Trophoblast cell (in vitro differentiated cells and primary cell): ENCODE results near the gene SLC35F4.

Experiments used
- DNase-seq, 2 donors: peaks; one replicate each; pipeline ENCODE4 v3.0.0-alpha.2; 2016
- H2AFZ ChIP-seq: 2 replicates; pipeline ENCODE4 v1.6.1; 2013; ENCODE audit warnings: low read length, moderate library complexity, mild to moderate bottlenecking; ENCODE audit not compliant: insufficient read depth, poor library complexity
- H2AK5ac ChIP-seq: 2 replicates; pipeline ENCODE4 v1.6.1; 2013; ENCODE audit warnings: mild to moderate bottlenecking, low read length
- H2BK120ac ChIP-seq: 2 replicates; pipeline ENCODE4 v1.6.1; 2013; ENCODE audit warnings: low read length, mild to moderate bottlenecking, moderate library complexity; ENCODE audit not compliant: insufficient read depth, poor library complexity
- H2BK12ac ChIP-seq: 2 replicates; pipeline ENCODE4 v1.6.1; 2013; ENCODE audit warnings: mild to moderate bottlenecking, low read length, moderate library complexity
- H2BK5ac ChIP-seq: 2 replicates; pipeline ENCODE4 v1.6.1; 2013; ENCODE audit warnings: low read length, low read depth, moderate library complexity, mild to moderate bottlenecking; ENCODE audit not compliant: poor library complexity
- H3K14ac ChIP-seq: 2 replicates; pipeline ENCODE4 v1.6.1; 2013; ENCODE audit warnings: mild to moderate bottlenecking, low read length
- H3K18ac ChIP-seq: 2 replicates; pipeline ENCODE4 v1.6.1; 2013; ENCODE audit warnings: mild to moderate bottlenecking, low read length
- H3K23ac ChIP-seq: 2 replicates; pipeline ENCODE4 v1.6.1; 2013; ENCODE audit warnings: low read length
- H3K27ac ChIP-seq: 2 replicates; pipeline ENCODE4 v1.5.1; 2013; ENCODE audit warnings: low read depth, mild to moderate bottlenecking, inconsistent platforms, low read length, moderate library complexity
- H3K27me3 ChIP-seq: 2 replicates; pipeline ENCODE4 v1.6.1; 2013; ENCODE audit warnings: inconsistent platforms, mild to moderate bottlenecking, low read length, moderate library complexity; ENCODE audit not compliant: insufficient read depth
- H3K36me3 ChIP-seq, 2 experiments: 1 replicate in 1 of 2; 2 replicates in 1 of 2; pipeline ENCODE4 v1.6.1; 2013; ENCODE audit warnings: low read length in 2 of 2, mild to moderate bottlenecking in 2 of 2, moderate library complexity in 1 of 2; ENCODE audit not compliant: insufficient read depth in 2 of 2, control insufficient read depth in 1 of 2
- H3K4ac ChIP-seq: 2 replicates; pipeline ENCODE4 v1.6.1; 2013; ENCODE audit warnings: low read depth, mild to moderate bottlenecking, low read length, moderate library complexity
- H3K4me1 ChIP-seq, 2 experiments: 1 replicate in 1 of 2; 2 replicates in 1 of 2; pipeline ENCODE4 v1.6.1; 2013; ENCODE audit warnings: low read length in 2 of 2, mild to moderate bottlenecking in 2 of 2, moderate library complexity in 1 of 2; ENCODE audit not compliant: insufficient read depth in 2 of 2, control insufficient read depth in 1 of 2
- H3K4me2 ChIP-seq: 2 replicates; pipeline ENCODE4 v1.6.1; 2013; ENCODE audit warnings: inconsistent platforms, mild to moderate bottlenecking, low read length, moderate library complexity
- H3K4me3 ChIP-seq: 2 replicates; pipeline ENCODE4 v1.5.1; 2013; ENCODE audit warnings: mild to moderate bottlenecking, low read depth, low read length, inconsistent platforms
- H3K79me1 ChIP-seq: one replicate; pipeline ENCODE4 v1.6.1; 2013; ENCODE audit warnings: low read length
- H3K79me2 ChIP-seq: 2 replicates; pipeline ENCODE4 v1.6.1; 2013; ENCODE audit warnings: low read length, mild to moderate bottlenecking; ENCODE audit not compliant: control insufficient read depth, insufficient read depth, poor library complexity
- H3K9ac ChIP-seq: 2 replicates; pipeline ENCODE4 v1.6.1; 2013; ENCODE audit warnings: mild to moderate bottlenecking, low read length
- H3K9me3 ChIP-seq: 2 replicates; pipeline ENCODE4 v1.6.1; 2013; ENCODE audit warnings: low read depth, mild to moderate bottlenecking, control low read depth, inconsistent platforms, low read length; ENCODE audit not compliant: insufficient read depth
- H4K12ac ChIP-seq: 2 replicates; pipeline ENCODE4 v1.6.1; 2013; ENCODE audit warnings: low read depth, mild to moderate bottlenecking, low read length, moderate library complexity
- H4K8ac ChIP-seq: 2 replicates; pipeline ENCODE4 v1.6.1; 2013; ENCODE audit warnings: low read depth, mild to moderate bottlenecking, low read length, moderate library complexity
- H4K91ac ChIP-seq: one replicate; pipeline ENCODE4 v1.6.1; 2013; ENCODE audit warnings: low read depth, mild to moderate bottlenecking, low read length, moderate library complexity
- WGBS: extraction: QIAGEN DNeasy Blood & Tissue Kit; methylation state at CpG from one replicate; pipeline ENCODE4 v1.1.7; 2013; ENCODE audit warnings: missing lambda C conversion rate; ENCODE audit not compliant: insufficient read length, insufficient coverage; ENCODE audit errors: extremely low coverage; 5-methylcytosine and 5-hydroxymethylcytosine counted together

SLC35F4 gene

DNA sequence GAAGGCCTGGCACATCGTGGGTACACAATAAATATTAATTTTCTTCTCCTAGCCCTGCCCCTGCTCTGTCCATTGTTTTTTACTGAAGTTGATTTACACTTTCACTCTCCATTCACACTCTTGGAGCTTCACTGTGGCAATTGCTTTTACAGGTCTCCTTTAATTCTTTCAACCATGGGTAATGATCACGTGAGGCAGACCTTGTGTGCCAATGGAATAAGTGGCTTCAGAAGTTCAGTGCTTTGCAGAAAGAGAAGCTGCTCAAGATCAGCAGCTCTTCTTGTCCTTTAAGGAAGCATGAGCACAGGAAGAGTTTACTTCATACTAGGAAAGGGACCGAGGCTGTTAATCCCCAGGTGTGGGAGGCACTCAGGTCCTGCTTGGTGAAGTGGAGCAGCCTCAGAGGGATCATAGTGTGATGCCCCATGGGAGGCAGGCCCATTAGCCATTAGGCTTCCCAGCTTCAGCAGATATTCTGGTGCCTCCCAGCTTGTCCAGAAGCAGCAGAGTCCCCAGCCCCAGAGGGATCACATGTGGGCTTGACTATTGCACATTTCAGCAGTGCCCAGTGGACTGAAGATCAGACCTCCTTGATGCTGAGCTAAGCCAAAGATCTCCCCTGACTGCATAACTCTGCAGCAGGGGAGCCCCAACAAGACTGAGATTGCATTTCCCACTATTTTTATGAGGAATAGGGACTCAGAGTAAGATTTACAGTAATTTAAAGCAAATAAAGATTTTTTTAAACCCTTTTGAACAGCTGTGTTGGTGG is 5.0 kb upstream of the SLC35F4 start:
- no peak overlapping the region for H3K23ac ChIP-seq
- no peak overlapping the region for H3K4ac ChIP-seq
- H2AFZ ChIP-seq, result no peak overlapping the region
- no peak overlapping the region for H3K27ac ChIP-seq
- H2BK12ac ChIP-seq, result no peak overlapping the region
- no peak overlapping the region for H3K4me2 ChIP-seq
- H3K79me1 ChIP-seq, result no peaks in the 10 kb centered on the region
- WGBS, result no CpG with 5 or more reads among the region's 3 CpGs
- peak overlapping the region; percentile 22 for H3K9ac ChIP-seq
- no peak overlapping the region for H4K12ac ChIP-seq
- no peak overlapping the region for H2BK120ac ChIP-seq
- H3K4me3 ChIP-seq, result peak overlapping the region; percentile 27
- DNase-seq, result no peak
- no peaks in the 10 kb centered on the region for H3K4me1 ChIP-seq
- H3K9me3 ChIP-seq, result peaks cover 2% of the 10 kb centered on the region
- no peak overlapping the region for H3K14ac ChIP-seq
- no peaks in the 10 kb centered on the region for H3K79me2 ChIP-seq
- no peak overlapping the region for H3K18ac ChIP-seq
- no peaks in the 10 kb centered on the region for H3K36me3 ChIP-seq
- no peak overlapping the region for H4K91ac ChIP-seq
- H2BK5ac ChIP-seq, result no peak overlapping the region
- no peak overlapping the region for H2AK5ac ChIP-seq
- H4K8ac ChIP-seq, result no peak overlapping the region
- peaks cover 5% of the 10 kb centered on the region for H3K27me3 ChIP-seq

- Histone ChIP-seq H2BK120ac (no peak overlapping the region), H4K91ac (no peak overlapping the region), H4K8ac (no peak overlapping the region), H2AFZ (no peak overlapping the region), H3K18ac (no peak overlapping the region), H4K12ac (no peak overlapping the region), H3K4me3 (no peak overlapping the region), H3K27ac (no peak overlapping the region), H2AK5ac (no peak overlapping the region), H3K4me1 (peaks cover 0 to 5% of the 10 kb centered on the region in 2 experiments), H3K4ac (no peak overlapping the region), H3K27me3 (peaks cover 16% of the 10 kb centered on the region), H3K9ac (no peak overlapping the region), H3K4me2 (no peak overlapping the region), H3K9me3 (peaks cover 2% of the 10 kb centered on the region), H3K23ac (no peak overlapping the region), H3K36me3 (no peaks in the 10 kb centered on the region), H2BK12ac (no peak overlapping the region), H3K14ac (no peak overlapping the region), H2BK5ac (no peak overlapping the region), H3K79me1 (no peaks in the 10 kb centered on the region), H3K79me2 (no peaks in the 10 kb centered on the region)
- DNase-seq, result no peak
These were observed 3.7 kb upstream of the SLC35F4 start for GRCh38 chr14:57869617-57870016.

GRCh38 chr14:57866199-57866705 is 360 bp upstream of the SLC35F4 start:
- no peak overlapping the region for H2BK5ac ChIP-seq
- DNase-seq, result no peak
- no peak overlapping the region for H3K27ac ChIP-seq
- H3K18ac ChIP-seq, result no peak overlapping the region
- WGBS, result no CpG with 5 or more reads among the region's 19 CpGs
- H3K79me2 ChIP-seq, result no peaks in the 10 kb centered on the region
- H3K4me1 ChIP-seq, result peaks cover 0 to 5% of the 10 kb centered on the region in 2 experiments
- no peak overlapping the region for H2AFZ ChIP-seq
- no peaks in the 10 kb centered on the region for H3K79me1 ChIP-seq
- no peak overlapping the region for H4K91ac ChIP-seq
- H3K23ac ChIP-seq, result no peak overlapping the region
- H3K36me3 ChIP-seq, result no peaks in the 10 kb centered on the region
- H3K14ac ChIP-seq, result no peak overlapping the region
- no peak overlapping the region for H3K4ac ChIP-seq
- no peak overlapping the region for H4K8ac ChIP-seq
- H3K4me3 ChIP-seq, result no peak overlapping the region
- H2BK120ac ChIP-seq, result no peak overlapping the region
- no peak overlapping the region for H4K12ac ChIP-seq
- H3K9me3 ChIP-seq, result peaks cover 2% of the 10 kb centered on the region
- no peak overlapping the region for H3K9ac ChIP-seq
- H2AK5ac ChIP-seq, result no peak overlapping the region
- H3K4me2 ChIP-seq, result peak overlapping the region; percentile 66
- H3K27me3 ChIP-seq, result peaks cover 28% of the 10 kb centered on the region
- no peak overlapping the region for H2BK12ac ChIP-seq

DNA sequence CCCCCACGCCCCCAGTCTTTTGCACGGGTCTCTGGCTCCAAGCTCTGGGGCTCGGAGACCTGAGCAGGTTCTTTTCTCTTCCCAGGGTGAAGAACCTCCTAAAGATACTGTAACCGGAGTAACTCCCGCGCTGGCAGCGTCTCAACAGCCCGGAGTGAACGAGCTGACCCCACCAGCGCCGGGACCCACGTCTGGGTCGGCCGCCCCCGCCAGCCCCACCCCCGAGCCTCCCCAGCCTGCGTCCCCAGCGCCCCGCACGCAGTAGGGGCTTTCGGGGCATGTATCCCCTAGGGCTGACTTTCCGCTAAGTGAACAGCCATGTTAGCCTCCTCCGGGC is 858 bp downstream of the SLC35F4 start:
- Histone ChIP-seq H2BK12ac (no peak overlapping the region), H2AFZ (no peak overlapping the region), H3K18ac (no peak overlapping the region), H3K9ac (no peak overlapping the region), H3K14ac (no peak overlapping the region), H3K4ac (no peak overlapping the region), H3K9me3 (no peaks in the 10 kb centered on the region), H4K12ac (no peak overlapping the region), H4K91ac (no peak overlapping the region), H3K23ac (no peak overlapping the region), H2AK5ac (no peak overlapping the region), H3K27ac (no peak overlapping the region), H3K27me3 (peaks cover 28% of the 10 kb centered on the region), H3K4me3 (no peak overlapping the region), H2BK5ac (no peak overlapping the region), H4K8ac (no peak overlapping the region), H3K4me2 (peak overlapping the region; percentile 66), H3K79me1 (no peaks in the 10 kb centered on the region), H2BK120ac (no peak overlapping the region), H3K36me3 (no peaks in the 10 kb centered on the region), H3K4me1 (peaks cover 0 to 5% of the 10 kb centered on the region in 2 experiments), H3K79me2 (no peaks in the 10 kb centered on the region)
- no peak for DNase-seq
- no CpG with 5 or more reads among the region's 23 CpGs for WGBS
